Measurements from ENCODE around the gene MYL12B.

Gene MYL12B

GRCh38 chr18:3230401-3231334, 31.3 kb upstream of the MYL12B start:
- Mint-ChIP-seq H3K4me3 (no peak overlapping the region), H3K9me3 (no peaks in the 10 kb centered on the region), H3K4me1 (no peaks in the 10 kb centered on the region), H3K36me3 (no peaks in the 10 kb centered on the region), H3K27me3 (no peaks in the 10 kb centered on the region), H3K27ac (no peak overlapping the region)

- H3K4me3 Mint-ChIP-seq, result no peak overlapping the region
- H3K4me1 Mint-ChIP-seq, result no peaks in the 10 kb centered on the region
- H3K9me3 Mint-ChIP-seq, result no peaks in the 10 kb centered on the region
- no peak overlapping the region for H3K27ac Mint-ChIP-seq
- H3K36me3 Mint-ChIP-seq, result no peaks in the 10 kb centered on the region
- no peaks in the 10 kb centered on the region for H3K27me3 Mint-ChIP-seq
Observed at GRCh38 chr18:3233004-3233403, 28.9 kb upstream of the MYL12B start.

GRCh38 chr18:3233433-3234168, 28.3 kb upstream of the MYL12B start:
- H3K4me3 Mint-ChIP-seq, result no peak overlapping the region
- H3K27me3 Mint-ChIP-seq, result no peaks in the 10 kb centered on the region
- no peaks in the 10 kb centered on the region for H3K36me3 Mint-ChIP-seq
- H3K4me1 Mint-ChIP-seq, result peaks cover under 1% of the 10 kb centered on the region
- H3K9me3 Mint-ChIP-seq, result no peaks in the 10 kb centered on the region
- no peak overlapping the region for H3K27ac Mint-ChIP-seq

GRCh38 chr18:3234457-3234856, 27.5 kb upstream of the MYL12B start:
- no peak overlapping the region for H3K27ac Mint-ChIP-seq
- H3K27me3 Mint-ChIP-seq, result no peaks in the 10 kb centered on the region
- H3K9me3 Mint-ChIP-seq, result no peaks in the 10 kb centered on the region
- H3K4me3 Mint-ChIP-seq, result no peak overlapping the region
- H3K4me1 Mint-ChIP-seq, result peaks cover 6% of the 10 kb centered on the region
- H3K36me3 Mint-ChIP-seq, result no peaks in the 10 kb centered on the region

- H3K27ac Mint-ChIP-seq, result no peak overlapping the region
- no peak overlapping the region for H3K4me3 Mint-ChIP-seq
- peaks cover 4% of the 10 kb centered on the region for H3K9me3 Mint-ChIP-seq
- H3K36me3 Mint-ChIP-seq, result peaks cover 5% of the 10 kb centered on the region
- H3K27me3 Mint-ChIP-seq, result no peaks in the 10 kb centered on the region
- H3K4me1 Mint-ChIP-seq, result peaks cover 6% of the 10 kb centered on the region
Observed at GRCh38 chr18:3235846-3236245, 26.1 kb upstream of the MYL12B start.

- Mint-ChIP-seq H3K36me3 (peaks cover 7% of the 10 kb centered on the region), H3K4me3 (no peak overlapping the region), H3K9me3 (peaks cover 4% of the 10 kb centered on the region), H3K27me3 (no peaks in the 10 kb centered on the region), H3K27ac (no peak overlapping the region), H3K4me1 (peaks cover 6% of the 10 kb centered on the region)
Observed at GRCh38 chr18:3236470-3236869, 25.5 kb upstream of the MYL12B start.

- peaks cover 6% of the 10 kb centered on the region for H3K4me1 Mint-ChIP-seq
- no peak overlapping the region for H3K27ac Mint-ChIP-seq
- H3K4me3 Mint-ChIP-seq, result no peak overlapping the region
Observed at GRCh38 chr18:3238742-3239141, 23.2 kb upstream of the MYL12B start.

GRCh38 chr18:3245185-3245564, 16.8 kb upstream of the MYL12B start:
- H3K27ac Mint-ChIP-seq, result no peak overlapping the region
- no peaks in the 10 kb centered on the region for H3K27me3 Mint-ChIP-seq
- peaks cover 32% of the 10 kb centered on the region for H3K4me1 Mint-ChIP-seq
- H3K9me3 Mint-ChIP-seq, result peaks cover 4% of the 10 kb centered on the region
- peak overlapping the region; percentile 98 for H3K4me3 Mint-ChIP-seq
- peaks cover 19% of the 10 kb centered on the region for H3K36me3 Mint-ChIP-seq

More at GRCh38 chr18:3238742-3239141, 23.2 kb upstream of the MYL12B start:
- Mint-ChIP-seq H3K27me3 (no peaks in the 10 kb centered on the region), H3K9me3 (peaks cover 4% of the 10 kb centered on the region), H3K36me3 (peaks cover 15% of the 10 kb centered on the region)

GRCh38 chr18:3245853-3246634, 15.9 kb upstream of the MYL12B start:
- H3K36me3 Mint-ChIP-seq, result peaks cover 15% of the 10 kb centered on the region
- peak overlapping the region; percentile 99 for H3K27ac Mint-ChIP-seq
- no peaks in the 10 kb centered on the region for H3K9me3 Mint-ChIP-seq
- peaks cover 38% of the 10 kb centered on the region for H3K4me1 Mint-ChIP-seq
- no peaks in the 10 kb centered on the region for H3K27me3 Mint-ChIP-seq
- peak overlapping the region; percentile 98 for H3K4me3 Mint-ChIP-seq

- H3K27me3 Mint-ChIP-seq, result no peaks in the 10 kb centered on the region
- H3K4me3 Mint-ChIP-seq, result peak overlapping the region; percentile 98
- H3K27ac Mint-ChIP-seq, result peak overlapping the region; percentile 99
- H3K36me3 Mint-ChIP-seq, result peaks cover 15% of the 10 kb centered on the region
- peaks cover 45% of the 10 kb centered on the region for H3K4me1 Mint-ChIP-seq
- no peaks in the 10 kb centered on the region for H3K9me3 Mint-ChIP-seq
Observed at GRCh38 chr18:3246635-3247239, 15.2 kb upstream of the MYL12B start.

- no peaks in the 10 kb centered on the region for H3K9me3 Mint-ChIP-seq
- peak within 1 kb of the TSS; percentile 99 for H3K27ac Mint-ChIP-seq
- H3K4me3 Mint-ChIP-seq, result peak within 1 kb of the TSS; percentile 98
- peaks cover 9% of the 10 kb centered on the region for H3K36me3 Mint-ChIP-seq
- H3K4me1 Mint-ChIP-seq, result peaks cover 52% of the 10 kb centered on the region
- H3K27me3 Mint-ChIP-seq, result no peaks in the 10 kb centered on the region
Observed at GRCh38 chr18:3247240-3248061, 14.5 kb upstream of the MYL12B start, which contains the start of gene MYL12A. Gene MYL12A (plus strand): TSS chr18:3247801. CDS start chr18:3253248, 5,447 bp downstream.

- peaks cover 7% of the 10 kb centered on the region for H3K36me3 Mint-ChIP-seq
- H3K27me3 Mint-ChIP-seq, result no peaks in the 10 kb centered on the region
- H3K4me3 Mint-ChIP-seq, result peak overlapping the region; percentile 98
- no peaks in the 10 kb centered on the region for H3K9me3 Mint-ChIP-seq
- peaks cover 59% of the 10 kb centered on the region for H3K4me1 Mint-ChIP-seq
- H3K27ac Mint-ChIP-seq, result peak overlapping the region; percentile 96
Observed at GRCh38 chr18:3248062-3248657, 13.8 kb upstream of the MYL12B start.

GRCh38 chr18:3248658-3249359, 13.1 kb upstream of the MYL12B start:
- peak overlapping the region; percentile 98 for H3K4me3 Mint-ChIP-seq
- no peaks in the 10 kb centered on the region for H3K27me3 Mint-ChIP-seq
- peaks cover 65% of the 10 kb centered on the region for H3K4me1 Mint-ChIP-seq
- H3K36me3 Mint-ChIP-seq, result peaks cover 12% of the 10 kb centered on the region
- H3K27ac Mint-ChIP-seq, result peak overlapping the region; percentile 96
- no peaks in the 10 kb centered on the region for H3K9me3 Mint-ChIP-seq
